Loucy (cell line): ENCODE measurements around the gene PRPH.

Source experiments
- H2AFZ ChIP-seq: fragments of 200-600 bp; sonication (generic); 2 replicates; pipeline ENCODE4 v1.6.0; 2016; ENCODE audit warnings: antibody characterized with exemption, mild to moderate bottlenecking, low read length, moderate library complexity
- H3F3A ChIP-seq: fragments of 200-600 bp; 2 replicates; pipeline ENCODE4 v1.6.0; 2016; ENCODE audit warnings: antibody characterized with exemption, low read depth, mild to moderate bottlenecking
- H3K27me3 ChIP-seq: fragments of 200-600 bp; sonication (generic); 2 replicates; pipeline ENCODE4 v1.6.1; 2014; ENCODE audit warnings: low read length, mild to moderate bottlenecking; ENCODE audit not compliant: insufficient read depth, poor library complexity, severe bottlenecking
- H3K36me3 ChIP-seq: fragments of 200-600 bp; sonication (generic); 2 replicates; pipeline ENCODE4 v1.6.1; 2016; ENCODE audit warnings: low read length; ENCODE audit not compliant: insufficient read depth
- H3K4me1 ChIP-seq: fragments of 200-600 bp; sonication (generic); 2 replicates; pipeline ENCODE4 v1.5.1; 2014; ENCODE audit warnings: low read length, mild to moderate bottlenecking; ENCODE audit not compliant: insufficient read depth, poor library complexity, severe bottlenecking
- H3K4me2 ChIP-seq: fragments of 200-600 bp; sonication (generic); 2 replicates; pipeline ENCODE4 v1.6.0; 2014; ENCODE audit warnings: antibody characterized with exemption, low read length, low read depth, mild to moderate bottlenecking; ENCODE audit not compliant: poor library complexity, severe bottlenecking
- H3K4me3 ChIP-seq: fragments of 200-600 bp; sonication (generic); 2 replicates; pipeline ENCODE4 v1.5.1; 2014; ENCODE audit warnings: low read length, mild to moderate bottlenecking, mixed read lengths; ENCODE audit not compliant: poor library complexity, severe bottlenecking
- H3K79me2 ChIP-seq: fragments of 200-600 bp; sonication (generic); 2 replicates; pipeline ENCODE4 v1.6.1; 2014; ENCODE audit warnings: low read length; ENCODE audit not compliant: insufficient read depth
- H3K9ac ChIP-seq: fragments of 200-600 bp; sonication (generic); 2 replicates; pipeline ENCODE4 v1.6.0; 2014; ENCODE audit warnings: mild to moderate bottlenecking, low read depth, low read length, moderate library complexity; ENCODE audit not compliant: poor library complexity, severe bottlenecking
- H3K9me2 ChIP-seq: fragments of 200-600 bp; sonication (generic); replicated peaks from 2 replicates; pipeline ENCODE4 v1.6.1; 2016; ENCODE audit warnings: low read depth, low read length, mixed read lengths
- H3K9me3 ChIP-seq: fragments of 200-600 bp; sonication (generic); 2 replicates; pipeline ENCODE4 v1.6.1; 2014; ENCODE audit warnings: mild to moderate bottlenecking, antibody characterized with exemption, low read length, low read depth; ENCODE audit not compliant: insufficient read depth
- H4K20me1 ChIP-seq: fragments of 200-600 bp; sonication (generic); 2 replicates; pipeline ENCODE4 v1.6.0; 2014; ENCODE audit warnings: antibody characterized with exemption, low read length, mild to moderate bottlenecking; ENCODE audit not compliant: insufficient read depth, poor library complexity, severe bottlenecking
- EZH2phosphoT487 ChIP-seq: fragments of 200-600 bp; IDR thresholded peaks from 2 replicates; pipeline ENCODE4 v1.6.1; 2018; ENCODE audit warnings: antibody characterized with exemption, mild to moderate bottlenecking, moderate library complexity, borderline replicate concordance
- TF ChIP-seq, protein P1 (sequence below): fragments of 200-600 bp; sonication (generic); conservative IDR thresholded peaks from 2 replicates; pipeline ENCODE4 v1.5.1; 2014; ENCODE audit warnings: mild to moderate bottlenecking, antibody characterized with exemption, low read length

The PRPH gene

DNA sequence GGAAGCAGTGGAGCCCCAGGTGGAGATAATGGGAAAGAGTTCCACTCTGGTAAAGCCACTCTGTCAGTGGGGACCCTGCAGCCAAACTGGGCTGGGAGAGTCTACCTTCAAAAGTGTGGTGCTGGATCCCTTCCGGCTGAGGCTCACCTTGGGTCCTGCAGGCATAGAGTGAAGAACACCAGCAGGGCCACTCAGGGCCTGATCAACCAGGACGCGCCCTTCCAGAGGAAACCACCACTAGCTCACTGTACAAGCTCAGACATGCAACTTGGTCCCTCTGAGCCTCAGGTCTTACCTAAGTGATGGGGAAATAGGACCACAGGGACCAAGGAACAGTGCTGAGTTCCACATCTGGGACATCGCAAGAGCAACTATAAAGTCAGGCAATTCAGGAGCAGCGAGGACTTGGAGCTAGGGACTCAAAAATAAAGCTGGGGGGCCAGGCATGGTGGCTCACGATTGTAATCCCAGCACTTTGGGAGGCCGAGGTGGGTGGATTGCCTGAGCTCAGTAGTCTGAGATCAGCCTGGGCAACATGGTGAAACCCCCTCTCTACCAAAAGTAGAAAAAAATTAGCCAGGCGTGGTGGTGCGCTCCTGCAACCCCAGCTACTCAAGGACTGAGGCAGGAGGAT is 5.9 kb upstream of the PRPH start:
- Histone ChIP-seq H3K4me1 (no peaks in the 10 kb centered on the region), H3K9me3 (no peaks in the 10 kb centered on the region), H3K79me2 (no peaks in the 10 kb centered on the region), H2AFZ (no peak overlapping the region), H3K4me2 (no peak overlapping the region), H3K9me2 (no peaks in the 10 kb centered on the region), H3K4me3 (no peak overlapping the region), H3F3A (no peaks in the 10 kb centered on the region), H3K27me3 (no peaks in the 10 kb centered on the region), H3K36me3 (no peaks in the 10 kb centered on the region), H4K20me1 (no peaks in the 10 kb centered on the region), H3K9ac (no peak overlapping the region)
- TF ChIP-seq EZH2phosphoT487, result no peak
- TF ChIP-seq, protein P1, sequence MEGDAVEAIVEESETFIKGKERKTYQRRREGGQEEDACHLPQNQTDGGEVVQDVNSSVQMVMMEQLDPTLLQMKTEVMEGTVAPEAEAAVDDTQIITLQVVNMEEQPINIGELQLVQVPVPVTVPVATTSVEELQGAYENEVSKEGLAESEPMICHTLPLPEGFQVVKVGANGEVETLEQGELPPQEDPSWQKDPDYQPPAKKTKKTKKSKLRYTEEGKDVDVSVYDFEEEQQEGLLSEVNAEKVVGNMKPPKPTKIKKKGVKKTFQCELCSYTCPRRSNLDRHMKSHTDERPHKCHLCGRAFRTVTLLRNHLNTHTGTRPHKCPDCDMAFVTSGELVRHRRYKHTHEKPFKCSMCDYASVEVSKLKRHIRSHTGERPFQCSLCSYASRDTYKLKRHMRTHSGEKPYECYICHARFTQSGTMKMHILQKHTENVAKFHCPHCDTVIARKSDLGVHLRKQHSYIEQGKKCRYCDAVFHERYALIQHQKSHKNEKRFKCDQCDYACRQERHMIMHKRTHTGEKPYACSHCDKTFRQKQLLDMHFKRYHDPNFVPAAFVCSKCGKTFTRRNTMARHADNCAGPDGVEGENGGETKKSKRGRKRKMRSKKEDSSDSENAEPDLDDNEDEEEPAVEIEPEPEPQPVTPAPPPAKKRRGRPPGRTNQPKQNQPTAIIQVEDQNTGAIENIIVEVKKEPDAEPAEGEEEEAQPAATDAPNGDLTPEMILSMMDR, result no peak

DNA sequence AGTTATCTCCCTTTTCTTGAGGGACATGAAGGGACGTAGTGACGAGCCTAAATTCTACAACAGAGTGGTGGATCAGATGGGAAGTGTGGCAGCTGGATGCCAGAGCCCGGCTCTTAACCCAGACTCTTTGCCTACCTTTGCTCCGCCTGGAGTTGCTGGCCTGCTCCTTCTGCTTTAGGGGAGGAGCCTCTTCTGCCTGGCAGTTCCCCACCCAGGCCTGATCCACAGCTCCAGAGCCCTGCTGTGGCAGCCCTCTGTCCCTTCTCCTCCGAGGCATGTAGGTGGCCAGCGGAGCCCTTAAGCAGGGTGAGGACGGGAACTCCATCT is 2.3 kb upstream of the PRPH start:
- no peaks in the 10 kb centered on the region for H3K27me3 ChIP-seq
- TF ChIP-seq EZH2phosphoT487, result no peak
- TF ChIP-seq, protein P1, result no peak

DNA sequence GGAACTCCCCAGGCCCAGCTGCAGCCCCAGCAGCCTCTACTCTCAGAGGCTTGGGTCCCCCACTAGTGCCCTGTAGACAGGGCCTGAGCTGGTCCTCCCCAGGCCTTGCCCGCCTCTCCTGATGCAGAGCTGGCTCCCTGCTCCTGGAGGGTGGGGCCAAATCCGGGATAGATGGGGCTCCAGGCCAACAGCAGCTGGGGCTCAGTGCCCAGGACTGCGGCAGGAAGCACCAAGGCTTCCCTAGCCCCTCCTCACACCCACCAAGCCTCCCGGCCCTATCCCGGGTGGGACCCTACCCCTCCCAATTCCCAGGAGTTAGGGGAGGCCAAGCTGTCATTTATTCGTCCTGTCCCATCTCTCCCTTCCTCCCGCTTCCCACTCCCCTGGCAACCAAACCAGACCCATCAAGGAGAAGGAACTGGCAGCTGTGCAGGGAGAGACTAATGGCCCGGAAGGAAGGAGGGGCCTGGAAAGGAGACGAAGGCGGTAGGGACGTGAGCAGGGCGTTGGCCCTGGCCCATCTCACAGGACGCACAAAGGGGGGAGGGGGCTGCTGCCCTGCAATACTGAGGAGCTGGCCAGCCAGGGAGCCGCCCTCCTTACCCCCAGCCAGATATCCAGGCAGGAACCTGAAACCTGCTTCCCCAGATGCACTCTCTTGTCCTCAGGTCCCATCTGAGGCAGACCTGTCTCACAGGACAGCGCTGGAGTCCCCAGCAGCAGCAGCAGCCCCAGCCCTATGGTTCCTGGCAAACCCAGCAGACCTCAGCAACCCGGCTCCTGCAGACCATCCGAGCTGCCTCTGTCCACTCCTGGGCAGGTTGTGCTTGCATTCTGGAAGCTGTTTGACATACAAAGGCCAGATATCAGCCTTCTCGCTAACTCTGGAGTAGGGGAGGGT is 1.6 kb upstream of the PRPH start:
- Histone ChIP-seq H4K20me1 (no peaks in the 10 kb centered on the region), H3K9ac (no peak overlapping the region), H3F3A (no peaks in the 10 kb centered on the region), H3K27me3 (no peaks in the 10 kb centered on the region), H3K36me3 (no peaks in the 10 kb centered on the region), H3K4me2 (no peak overlapping the region), H2AFZ (no peak overlapping the region), H3K9me2 (no peaks in the 10 kb centered on the region), H3K4me1 (no peaks in the 10 kb centered on the region), H3K79me2 (no peaks in the 10 kb centered on the region), H3K4me3 (no peak overlapping the region), H3K9me3 (no peaks in the 10 kb centered on the region)
- TF ChIP-seq, protein P1, result no peak
- TF ChIP-seq EZH2phosphoT487, result no peak

More for the DNA sequence above, 2.3 kb upstream of the PRPH start:
- Histone ChIP-seq H3K9me3 (no peaks in the 10 kb centered on the region), H3K79me2 (no peaks in the 10 kb centered on the region), H3K4me1 (no peaks in the 10 kb centered on the region), H2AFZ (no peak overlapping the region), H4K20me1 (no peaks in the 10 kb centered on the region), H3K9ac (no peak overlapping the region), H3K4me2 (no peak overlapping the region), H3K4me3 (no peak overlapping the region), H3K36me3 (no peaks in the 10 kb centered on the region), H3K9me2 (no peaks in the 10 kb centered on the region), H3F3A (no peaks in the 10 kb centered on the region)
